H1 (cell line): Measurements from ENCODE around the gene PTPA. TPM values are rescaled to one million over a fixed set of nuclear protein-coding genes. Genes with fewer than 3 reads are reported as not detected.

Experiments used
- CTBP2 ChIP-seq: IDR thresholded peaks from 2 replicates; pipeline ENCODE4 v1.7.0; 2011; ENCODE audit warnings: borderline replicate concordance, mild to moderate bottlenecking, moderate library complexity, mixed read lengths, low read length; ENCODE audit not compliant: insufficient read depth, insufficient read length
- CTCF ChIP-seq, 3 experiments: IDR thresholded peaks; 1 replicate in 2 of 3; 2 replicates in 1 of 3; pipeline versions ENCODE4 v1.5.1 to v1.6.1; 2011; ENCODE audit warnings: low read length in 3 of 3, mild to moderate bottlenecking in 3 of 3, inconsistent platforms in 2 of 3, low read depth in 1 of 3, moderate library complexity in 1 of 3; ENCODE audit not compliant: insufficient read depth in 1 of 3; ENCODE audit errors: control extremely low read depth in 1 of 3
- FOSL1 ChIP-seq: IDR thresholded peaks from 2 replicates; pipeline ENCODE4 v1.6.1; 2011; ENCODE audit warnings: mild to moderate bottlenecking, low read depth, low read length, moderate library complexity; ENCODE audit not compliant: insufficient read depth
- TCF12 ChIP-seq: IDR thresholded peaks from 2 replicates; pipeline ENCODE4 v1.6.1; 2011; ENCODE audit warnings: low read depth, mild to moderate bottlenecking, low read length
- ZNF274 ChIP-seq: IDR thresholded peaks from 2 replicates; pipeline ENCODE4 v1.7.0; 2012; ENCODE audit warnings: low read length, borderline replicate concordance; ENCODE audit errors: extremely low read depth
- polyA plus RNA-seq, 7 experiments: library from polyadenylated mRNA; depleted of rRNA in 3 of 7; stranded (reverse) in 5 of 7; unstranded in 2 of 7; fragments of >200 nt in 5 of 7; fragments of 200-250 nt in 2 of 7; gene quantifications; 1 replicate in 5 of 7; 2 replicates in 1 of 7; 4 replicates in 1 of 7; pipeline versions ENCODE4 v1.2.1 to v1.2.3, GENCODE V29; 2011 to 2013; ENCODE audit warnings: missing spikeins in 2 of 7, mixed read lengths in 2 of 7
- total RNA-seq: library from RNA; stranded (reverse); fragmentation: NEBNext Ultra II Directional; extraction: Animal tissue kit (Norgen Biotek cat#: 25700); gene quantifications from 2 replicates; pipeline ENCODE4 v1.2.1, GENCODE V29; 2021

Gene PTPA
- total and polyA plus RNA-seq, 2 of the 8 experiments (the other 6 are each of a cell fraction or from before 2014, with no cell fraction given), result 114 to 145 TPM

GRCh38 chr9:129068990-129069861 is 42.0 kb upstream of the PTPA start (continued):
- TF ChIP-seq CTCF (IDR thresholded peaks at IDR 0.05; ENCODE audit: control extremely low read depth in 1 of 3, insufficient read depth in 1 of 3, low read depth in 1 of 3, low read length in 3 of 3) (no peak), FOSL1 (no peak), TCF12 (no peak), CTBP2 (no peak), ZNF274 (no peak)
